ENCODE results near the gene DNAI7.

The DNAI7 gene

DNA sequence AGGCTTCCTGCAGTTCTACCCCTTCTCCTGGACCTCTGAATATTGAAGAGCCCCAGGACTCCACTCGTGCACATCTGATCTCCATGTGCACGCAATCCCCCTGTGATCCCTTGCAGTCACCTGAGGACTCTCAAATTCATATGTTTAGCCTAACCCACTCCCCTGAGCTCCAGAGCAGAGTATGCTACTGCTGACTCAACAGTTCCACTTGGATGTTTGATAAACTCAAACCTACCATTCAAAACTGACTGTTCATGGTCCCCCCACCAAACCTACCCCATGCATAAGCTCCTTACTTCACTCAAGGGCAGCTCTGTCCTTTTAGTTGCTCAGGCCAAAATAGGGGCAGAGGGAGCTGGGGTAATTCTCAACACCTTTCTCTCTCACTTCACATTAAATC is 96.0 kb downstream of the DNAI7 start:
- no peak for DNase-seq

DNA sequence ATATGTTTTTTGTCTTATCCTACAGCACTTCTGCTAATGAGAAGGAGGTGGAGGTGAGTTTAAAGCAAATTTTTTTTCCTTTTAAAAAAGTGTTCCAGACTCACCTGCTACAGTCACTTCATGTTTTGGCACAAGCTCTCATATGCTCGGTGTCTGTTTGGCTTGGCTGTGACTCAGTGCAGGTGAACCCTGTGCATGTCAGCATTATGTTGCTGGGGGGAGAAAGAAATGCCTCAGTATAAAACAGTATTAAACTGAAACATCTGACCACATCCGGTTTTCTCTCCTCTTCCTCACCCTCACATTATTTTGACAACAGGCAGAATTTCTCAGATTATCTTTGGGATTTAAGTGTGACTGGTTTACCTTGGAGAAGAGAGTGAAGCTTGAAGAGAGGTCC is 105.2 kb downstream of the DNAI7 start:
- DNase-seq, result no peak

DNA sequence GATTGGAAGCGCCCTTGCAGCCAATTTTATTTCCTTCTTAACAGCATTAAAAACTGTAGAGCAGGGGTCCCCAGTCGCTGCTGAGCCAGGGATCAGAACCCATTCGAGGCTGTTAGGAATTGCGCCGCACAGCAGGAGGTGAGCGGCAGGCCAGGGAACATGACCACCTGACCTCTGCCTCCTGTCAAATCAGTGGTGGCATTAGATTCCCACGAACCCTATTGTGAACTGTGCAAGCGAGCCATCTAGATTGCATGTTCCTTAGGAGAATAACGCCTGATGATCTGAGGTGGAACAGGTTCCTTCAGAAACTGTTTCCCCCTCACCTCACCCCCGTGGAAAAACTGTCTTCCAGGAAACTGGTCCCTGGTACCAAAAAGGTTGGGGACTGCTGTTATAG is 107.4 kb downstream of the DNAI7 start:
- DNase-seq, result no peak

DNA sequence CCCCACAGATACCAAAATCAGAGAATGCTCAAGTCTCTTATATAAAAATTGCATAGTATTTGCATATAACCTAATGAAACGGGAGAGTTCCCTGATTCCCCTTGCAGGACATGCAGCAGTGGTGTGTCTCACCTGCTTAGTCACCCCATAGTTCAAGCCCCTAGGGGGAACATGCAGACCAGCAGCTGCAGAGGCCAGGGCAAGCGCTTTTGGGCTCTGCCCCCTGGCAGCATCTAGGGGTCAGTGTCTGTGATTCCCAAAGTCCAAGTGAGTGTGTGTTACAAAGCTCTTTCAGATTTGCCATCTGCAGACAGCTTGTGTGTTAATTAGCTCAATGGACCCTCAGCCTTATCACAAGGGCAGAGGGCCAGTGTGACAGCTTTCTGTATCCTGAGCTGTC is 110.1 kb downstream of the DNAI7 start:
- DNase-seq, result no peak

DNA sequence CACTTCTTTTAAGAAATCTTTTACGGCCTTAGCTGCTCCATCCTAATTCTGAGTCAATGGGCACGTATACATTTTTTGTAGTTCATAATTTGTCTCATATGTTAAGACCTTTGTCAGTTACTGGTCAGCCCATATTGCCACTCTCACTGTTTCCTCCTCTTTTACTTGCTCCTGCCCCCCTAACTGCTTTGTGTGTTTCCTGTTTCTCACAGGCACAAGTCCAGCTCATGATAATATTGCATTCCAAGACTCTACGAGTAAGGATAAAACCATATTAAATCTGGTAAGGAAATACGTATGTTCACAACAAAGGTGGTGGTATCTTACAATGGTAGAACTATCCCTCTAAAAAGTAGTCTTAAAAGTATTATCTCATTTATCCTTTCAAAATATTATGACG is 111.7 kb downstream of the DNAI7 start:
- DNase-seq, result no peak

DNA sequence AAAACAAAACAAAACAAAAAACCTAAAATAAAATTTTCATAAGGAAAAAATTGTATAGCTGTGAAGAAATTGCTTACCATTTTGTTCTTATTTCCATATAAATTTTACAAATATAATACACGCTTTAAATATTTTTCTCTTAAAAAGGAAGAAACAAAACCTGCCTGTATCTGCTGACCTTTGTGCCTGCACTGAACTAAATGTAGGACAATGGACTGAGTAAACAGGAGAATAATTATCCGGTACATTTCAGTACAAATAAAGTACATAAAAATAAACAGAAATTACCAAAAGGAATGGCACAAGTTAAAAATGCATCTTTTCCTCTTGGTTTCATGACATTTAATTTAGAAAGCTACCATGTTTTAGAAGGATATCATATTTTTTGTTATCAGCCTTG is 112.3 kb downstream of the DNAI7 start:
- no peak for DNase-seq

DNA sequence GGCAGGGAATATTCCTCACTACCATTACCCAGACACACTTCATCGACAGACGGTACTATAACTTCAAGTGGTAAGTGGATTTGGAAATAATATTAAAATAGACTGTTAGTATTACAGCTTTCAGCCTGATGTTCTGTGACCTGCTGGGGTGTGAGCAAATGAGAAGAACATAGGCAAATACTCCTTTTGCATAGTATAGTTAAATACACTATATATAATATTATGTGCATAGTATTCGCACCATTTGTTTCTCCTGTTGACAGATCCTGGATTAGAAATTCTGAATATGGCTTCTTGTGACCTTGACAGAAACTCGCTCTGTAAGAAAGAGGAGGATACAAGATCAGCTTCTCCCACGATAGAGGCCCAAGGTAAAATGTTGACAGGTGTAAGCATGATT is 115.6 kb downstream of the DNAI7 start:
- no peak for DNase-seq

DNA sequence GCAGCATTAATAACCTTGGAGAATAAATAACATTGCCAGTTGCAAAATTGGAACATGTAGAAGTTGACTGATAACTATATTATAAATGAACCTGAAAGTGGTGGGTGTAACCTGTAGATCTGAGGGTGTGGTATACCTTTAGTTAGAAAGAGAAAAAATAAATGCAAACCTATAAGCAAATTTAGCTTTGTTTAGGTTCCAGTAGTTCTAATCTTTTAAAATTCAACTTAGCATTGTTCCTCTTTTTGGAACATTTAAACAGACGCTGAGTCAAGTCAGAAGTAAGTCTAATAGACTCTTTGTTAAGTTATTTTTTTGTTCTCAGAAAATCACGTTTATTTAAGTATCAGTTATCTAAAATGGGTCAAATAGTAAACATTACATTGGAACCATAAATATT is 120.0 kb downstream of the DNAI7 start:
- no peak for DNase-seq

DNA sequence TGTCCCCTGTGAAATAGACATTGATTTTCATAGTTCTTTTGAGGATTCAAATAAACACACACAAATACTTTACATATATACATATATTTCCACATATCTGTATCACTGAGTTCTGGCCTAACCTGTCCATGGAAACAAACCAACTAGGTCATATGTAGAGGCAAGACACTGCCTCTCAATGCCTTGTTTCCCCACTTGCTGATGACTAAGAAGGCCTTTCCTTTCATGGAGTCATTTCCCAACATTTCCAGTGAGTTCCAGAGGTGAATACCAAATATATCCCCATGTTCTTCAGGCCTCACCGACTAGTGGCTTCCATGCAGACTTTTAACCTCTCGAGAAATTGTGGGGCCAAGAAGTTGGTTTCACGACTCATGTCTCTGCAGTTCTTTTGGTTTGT is 120.8 kb downstream of the DNAI7 start:
- no peak for DNase-seq

DNA sequence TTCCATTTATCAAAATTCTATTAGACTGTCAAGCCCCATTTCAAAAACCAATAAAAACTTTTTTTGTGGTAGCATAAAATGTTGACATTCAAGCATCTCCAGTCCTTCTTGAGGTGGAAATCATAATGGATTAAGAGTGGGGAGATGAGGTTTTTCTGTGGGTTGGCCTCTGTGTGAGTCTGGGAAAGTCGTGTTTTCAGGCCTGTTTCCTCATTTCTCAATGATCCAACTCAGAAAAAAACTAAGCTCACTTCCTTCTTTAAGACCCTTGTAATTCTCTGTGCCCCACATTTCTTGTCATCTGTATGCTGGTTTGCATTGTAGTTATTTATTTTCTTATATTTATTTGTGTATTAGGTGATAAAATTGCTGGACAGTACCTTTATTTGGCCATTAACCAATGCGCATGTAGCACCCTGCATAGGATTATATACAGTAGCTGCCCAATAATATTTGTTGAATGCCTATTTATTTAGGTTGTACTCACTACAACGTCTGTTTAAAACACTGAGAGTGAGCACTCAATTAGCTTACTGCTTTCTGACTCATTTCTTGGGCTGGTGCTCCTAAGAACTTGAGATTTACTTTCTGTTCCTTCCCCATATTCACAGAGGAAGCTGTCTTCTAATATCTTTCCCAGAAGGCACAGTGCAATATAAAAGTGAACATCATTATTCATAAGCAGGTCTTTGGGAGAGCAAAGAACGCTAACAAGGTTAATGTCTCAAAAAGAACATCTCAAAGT is 121.9 kb downstream of the DNAI7 start:
- no peak for DNase-seq

DNA sequence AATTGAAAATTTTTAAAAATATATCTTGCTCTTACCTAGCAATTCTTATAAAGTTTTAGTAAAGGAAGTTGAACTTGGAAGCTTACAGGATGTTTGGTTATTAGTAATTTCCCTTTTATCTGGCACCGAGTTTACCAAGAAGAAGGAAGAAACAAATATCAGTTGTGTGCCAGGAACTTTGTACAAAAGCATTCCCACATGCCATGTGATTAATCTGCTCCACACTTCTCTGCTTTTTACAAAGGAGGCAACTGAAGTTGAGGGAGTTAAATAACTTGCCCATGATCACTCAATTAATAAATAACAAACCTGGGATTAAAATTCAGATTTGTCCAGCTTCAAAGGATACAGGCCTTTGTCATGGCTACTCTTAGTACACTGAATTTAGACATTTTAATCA is 123.6 kb downstream of the DNAI7 start:
- DNase-seq, result no peak

DNA sequence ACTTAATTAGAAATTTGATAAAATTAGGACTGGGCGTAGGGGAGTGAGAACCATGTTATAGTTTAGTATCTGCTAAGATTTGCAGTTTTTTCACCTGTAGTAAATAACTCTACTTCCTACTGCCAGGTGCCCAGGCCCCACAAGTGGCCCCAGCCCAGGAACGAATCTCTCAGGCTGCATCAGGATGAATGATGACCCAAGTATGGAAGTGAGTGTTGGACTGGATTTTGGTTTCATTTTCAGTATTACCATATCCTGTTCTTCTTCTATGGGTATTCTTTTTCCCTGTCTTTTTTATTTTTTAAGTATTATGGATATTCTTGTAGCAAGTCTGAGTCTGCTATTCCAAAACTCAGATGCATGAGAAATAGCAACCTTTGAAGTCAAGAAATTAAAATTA is 125.7 kb downstream of the DNAI7 start:
- DNase-seq, result no peak

DNA sequence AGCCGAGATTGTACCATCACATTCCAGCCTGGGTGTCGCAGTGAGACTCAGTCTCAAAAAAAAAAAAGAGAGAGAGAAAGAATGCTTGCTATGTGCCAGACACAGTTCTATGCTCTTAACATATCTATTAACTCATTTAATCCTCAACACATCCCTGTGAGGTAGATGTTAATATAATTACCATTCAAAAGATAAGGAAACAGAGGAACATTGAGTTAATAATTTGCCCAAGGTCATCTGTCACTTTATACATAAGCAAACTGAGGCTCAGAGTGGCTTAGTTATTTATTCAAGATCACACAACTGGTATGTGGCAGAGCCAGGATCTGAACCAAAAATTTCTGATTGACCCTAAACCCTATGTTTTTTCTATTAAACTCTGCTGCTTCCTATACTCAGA is 129.9 kb downstream of the DNAI7 start:
- DNase-seq, result no peak

DNA sequence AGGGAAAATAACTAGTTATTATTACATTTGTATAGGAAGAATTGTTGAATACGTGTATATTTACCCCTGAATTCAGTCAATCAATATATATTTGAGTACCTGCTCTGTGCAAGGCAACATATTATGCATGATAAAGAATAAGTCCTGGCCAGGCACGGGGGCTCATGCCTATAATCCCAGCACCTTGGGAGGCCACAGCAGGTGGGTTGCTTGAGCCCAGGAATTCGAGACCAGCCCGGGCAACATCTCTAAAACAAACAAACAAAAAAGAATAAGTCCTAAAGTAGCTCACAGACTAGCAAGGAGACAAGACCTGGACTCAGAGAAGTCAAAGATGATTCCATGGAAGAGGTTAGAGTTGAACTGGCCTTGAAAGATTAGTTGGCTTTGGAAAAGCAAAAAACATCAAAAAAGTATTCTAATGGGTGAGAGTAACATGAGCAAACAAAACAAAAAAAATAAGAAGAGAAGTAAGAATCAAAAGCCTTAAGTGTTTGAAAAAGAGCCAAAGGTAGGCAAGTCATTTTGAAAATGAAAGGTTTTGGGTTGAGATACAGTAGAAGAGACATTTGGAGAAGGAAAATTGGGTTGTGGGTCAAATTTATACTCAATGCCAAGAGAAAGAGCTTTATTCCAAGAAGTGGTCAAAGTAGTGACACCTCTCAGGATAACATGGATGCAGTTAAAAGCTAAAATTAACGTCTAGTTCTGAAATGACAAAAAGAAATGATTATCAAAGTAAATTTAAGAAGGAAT is 130.9 kb downstream of the DNAI7 start:
- DNase-seq, result no peak

DNA sequence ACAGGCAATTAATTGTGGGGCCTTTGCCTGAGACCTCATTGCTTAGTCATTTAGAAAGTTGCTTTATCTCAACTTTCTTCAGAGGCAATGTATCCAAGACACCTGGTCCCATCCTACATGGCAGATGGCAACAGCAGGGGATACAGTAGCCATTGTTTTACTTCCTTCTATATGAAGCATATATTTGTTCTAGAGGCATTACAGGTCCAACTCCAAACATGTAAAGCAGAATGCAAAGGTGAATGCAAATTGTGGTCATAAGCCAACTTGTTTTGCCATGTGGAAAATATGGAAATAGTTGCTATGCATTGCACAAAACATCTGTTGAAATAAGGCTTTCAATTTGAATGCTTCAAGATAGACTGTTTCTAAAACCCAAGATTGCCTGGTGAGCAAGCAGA is 136.3 kb downstream of the DNAI7 start:
- DNase-seq, result no peak
